Keratinocyte (primary cell): ENCODE results near the gene HELZ.

ENCODE experiments used
- CTCF ChIP-seq, 3 experiments: IDR thresholded peaks in 1 of 3; conservative IDR thresholded peaks in 1 of 3; optimal IDR thresholded peaks in 1 of 3; 2 replicates in 2 of 3; 3 replicates in 1 of 3; pipeline versions ENCODE3 to v1.5.1; 2011; ENCODE audit warnings: low read length in 3 of 3, mild to moderate bottlenecking in 3 of 3, moderate library complexity in 2 of 3, control low read depth in 1 of 3, inconsistent platforms in 1 of 3; ENCODE audit not compliant: insufficient read depth in 2 of 3; ENCODE audit errors: extremely low read depth in 1 of 3
- EZH2 ChIP-seq: IDR thresholded peaks from one replicate; pipeline ENCODE4 v1.6.1; 2012; ENCODE audit warnings: inconsistent platforms, mild to moderate bottlenecking, low read length, moderate library complexity

- TF ChIP-seq CTCF (optimal IDR thresholded peaks at IDR 0.05 in 1 of 3, IDR thresholded peaks at IDR 0.05 in 1 of 3, conservative IDR thresholded peaks at IDR 0.05 in 1 of 3; ENCODE audit: extremely low read depth in 1 of 3, insufficient read depth in 2 of 3, low read length in 3 of 3) = no peak
- no peak for TF ChIP-seq EZH2
Measured at GRCh38 chr17:67216578-67217320, 28.2 kb downstream of the HELZ start.
